ENCODE results near the gene WNT6.

WNT6 gene

DNA sequence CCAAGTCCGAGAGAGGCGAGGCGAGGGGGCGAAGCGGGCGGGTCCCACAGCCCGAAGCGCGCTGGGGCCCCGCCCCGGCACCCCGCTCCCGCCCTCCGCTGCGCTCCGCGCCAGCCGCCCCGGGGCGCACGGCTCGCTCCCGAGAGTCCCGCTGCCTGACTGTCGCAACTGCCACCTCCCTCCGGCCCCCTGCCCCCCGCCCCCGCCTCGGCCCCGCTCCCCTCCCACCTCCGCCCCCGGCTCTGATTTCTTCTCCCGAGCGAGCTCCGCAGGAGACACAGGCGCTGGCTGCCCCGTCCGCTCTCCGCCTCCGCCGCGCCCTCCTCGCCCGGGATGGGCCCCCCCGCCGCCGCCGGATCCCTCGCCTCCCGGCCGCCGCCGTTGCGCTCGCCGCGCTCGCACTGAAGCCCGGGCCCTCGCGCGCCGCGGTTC, at the start of gene WNT6:
WNT6 (plus strand) TSS at position 250 of the 432 bp plus-strand sequence. CDS start 233 bp downstream, outside the sequence.
- TF ChIP-seq GATA3 (IDR thresholded peaks at IDR 0.05; ENCODE audit: low read depth, low read length) (no peak), GATA2 (IDR thresholded peaks at IDR 0.05; ENCODE audit: low read depth, low read length) (no peak)

DNA sequence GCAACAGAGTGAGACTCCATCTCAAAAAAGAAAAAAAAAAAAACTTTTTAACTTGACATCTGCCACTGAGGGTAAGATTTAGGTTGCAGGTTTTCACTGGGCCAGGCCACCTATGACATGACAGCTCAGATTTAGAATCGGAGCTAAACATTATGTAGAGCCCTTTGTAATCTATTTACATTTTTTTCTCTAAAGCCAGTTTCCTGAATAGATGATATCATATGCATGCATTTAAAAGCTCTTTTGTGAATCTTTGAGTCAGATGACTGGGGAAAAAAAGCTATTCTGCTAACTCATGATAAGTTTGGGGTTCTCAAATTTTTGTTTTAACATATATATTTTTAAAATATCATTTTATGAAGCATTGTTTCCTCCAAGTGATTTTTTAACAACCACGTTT, 49.3 kb upstream of the WNT6 start:
- no peak for TF ChIP-seq GATA3 (IDR thresholded peaks at IDR 0.05; ENCODE audit: low read depth, low read length)

DNA sequence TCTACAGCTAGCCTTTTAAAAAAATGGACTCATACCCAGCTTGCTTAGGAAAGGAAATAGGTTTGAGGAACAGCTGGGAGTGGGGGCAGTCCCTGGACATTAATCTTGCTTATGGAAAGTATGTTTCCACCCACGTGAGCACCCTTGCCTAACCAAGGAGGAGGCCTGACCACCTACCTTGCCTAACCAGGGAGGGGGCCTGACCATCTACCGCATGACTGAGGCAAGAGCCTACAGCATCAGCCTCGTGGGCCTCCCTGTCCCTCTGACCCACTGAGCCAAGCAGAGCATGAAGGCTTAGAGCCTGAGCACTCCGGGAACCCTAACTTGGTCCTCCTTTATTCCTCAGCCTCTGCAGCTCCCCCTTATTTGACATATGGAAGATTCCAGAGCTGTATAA, 48.2 kb upstream of the WNT6 start:
- TF ChIP-seq GATA2 (IDR thresholded peaks at IDR 0.05; ENCODE audit: low read depth, low read length) (no peak), GATA3 (IDR thresholded peaks at IDR 0.05; ENCODE audit: low read depth, low read length) (no peak)

DNA sequence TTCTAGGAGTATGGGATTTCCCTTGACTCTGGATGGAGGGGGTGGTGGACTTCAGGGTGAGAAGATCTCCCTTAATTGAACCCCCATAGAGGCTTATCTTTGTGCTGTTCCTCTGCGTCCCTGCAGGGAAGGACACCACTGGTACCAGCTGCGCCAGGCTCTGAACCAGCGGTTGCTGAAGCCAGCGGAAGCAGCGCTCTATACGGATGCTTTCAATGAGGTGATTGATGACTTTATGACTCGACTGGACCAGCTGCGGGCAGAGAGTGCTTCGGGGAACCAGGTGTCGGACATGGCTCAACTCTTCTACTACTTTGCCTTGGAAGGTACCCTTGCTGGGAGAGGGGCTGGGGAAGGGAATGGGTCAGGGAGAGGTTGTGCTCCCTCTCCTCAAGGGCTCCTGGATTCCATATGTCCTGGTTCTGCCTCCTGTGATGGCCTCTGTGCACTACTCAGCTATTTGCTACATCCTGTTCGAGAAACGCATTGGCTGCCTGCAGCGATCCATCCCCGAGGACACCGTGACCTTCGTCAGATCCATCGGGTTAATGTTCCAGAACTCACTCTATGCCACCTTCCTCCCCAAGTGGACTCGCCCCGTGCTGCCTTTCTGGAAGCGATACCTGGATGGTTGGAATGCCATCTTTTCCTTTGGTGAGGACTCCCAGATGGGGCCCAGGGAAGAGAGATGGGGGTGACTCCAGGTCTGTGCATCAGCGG, 47.3 kb upstream of the WNT6 start:
- TF ChIP-seq GATA2 (IDR thresholded peaks at IDR 0.05; ENCODE audit: low read depth, low read length): no peak
- no peak for TF ChIP-seq GATA3 (IDR thresholded peaks at IDR 0.05; ENCODE audit: low read depth, low read length)

DNA sequence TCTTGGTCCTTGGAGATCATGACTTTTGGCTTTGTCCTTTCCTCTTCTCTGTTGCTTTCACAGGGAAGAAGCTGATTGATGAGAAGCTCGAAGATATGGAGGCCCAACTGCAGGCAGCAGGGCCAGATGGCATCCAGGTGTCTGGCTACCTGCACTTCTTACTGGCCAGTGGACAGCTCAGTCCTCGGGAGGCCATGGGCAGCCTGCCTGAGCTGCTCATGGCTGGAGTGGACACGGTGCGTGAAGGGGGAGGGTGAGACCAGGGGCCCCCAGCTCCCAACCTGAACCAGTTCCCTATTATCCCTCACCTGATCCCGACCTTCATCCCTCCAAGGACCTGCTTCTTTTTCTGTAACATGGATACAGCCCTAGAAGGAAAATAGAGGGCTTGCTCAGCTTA, 46.7 kb upstream of the WNT6 start:
- no peak for TF ChIP-seq GATA3 (IDR thresholded peaks at IDR 0.05; ENCODE audit: low read depth, low read length)
- no peak for TF ChIP-seq GATA2 (IDR thresholded peaks at IDR 0.05; ENCODE audit: low read depth, low read length)

DNA sequence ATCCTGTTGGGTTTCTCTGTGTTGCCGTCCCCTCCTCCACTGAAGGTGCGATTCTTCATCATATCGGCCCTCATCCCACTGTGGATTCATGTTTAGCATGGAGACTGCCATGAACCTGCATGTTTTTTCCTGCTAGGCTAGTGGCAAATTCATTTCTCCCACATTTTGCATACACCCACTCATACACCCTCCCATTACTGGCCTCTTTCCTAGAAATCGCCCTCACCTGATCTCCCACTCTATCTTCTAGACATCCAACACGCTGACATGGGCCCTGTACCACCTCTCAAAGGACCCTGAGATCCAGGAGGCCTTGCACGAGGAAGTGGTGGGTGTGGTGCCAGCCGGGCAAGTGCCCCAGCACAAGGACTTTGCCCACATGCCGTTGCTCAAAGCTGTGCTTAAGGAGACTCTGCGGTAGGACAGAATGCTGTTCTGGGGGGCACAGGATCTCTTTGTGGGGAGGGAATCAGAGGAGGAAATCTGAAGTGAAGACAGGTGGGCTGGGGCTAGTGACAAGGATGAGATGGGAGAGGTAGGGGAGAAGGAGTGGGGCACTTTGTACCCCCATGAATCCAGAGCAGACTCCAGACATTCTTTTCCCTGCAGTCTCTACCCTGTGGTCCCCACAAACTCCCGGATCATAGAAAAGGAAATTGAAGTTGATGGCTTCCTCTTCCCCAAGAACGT, 45.7 kb upstream of the WNT6 start:
- TF ChIP-seq GATA3 (IDR thresholded peaks at IDR 0.05; ENCODE audit: low read depth, low read length): no peak
- TF ChIP-seq GATA2 (IDR thresholded peaks at IDR 0.05; ENCODE audit: low read depth, low read length): no peak

DNA sequence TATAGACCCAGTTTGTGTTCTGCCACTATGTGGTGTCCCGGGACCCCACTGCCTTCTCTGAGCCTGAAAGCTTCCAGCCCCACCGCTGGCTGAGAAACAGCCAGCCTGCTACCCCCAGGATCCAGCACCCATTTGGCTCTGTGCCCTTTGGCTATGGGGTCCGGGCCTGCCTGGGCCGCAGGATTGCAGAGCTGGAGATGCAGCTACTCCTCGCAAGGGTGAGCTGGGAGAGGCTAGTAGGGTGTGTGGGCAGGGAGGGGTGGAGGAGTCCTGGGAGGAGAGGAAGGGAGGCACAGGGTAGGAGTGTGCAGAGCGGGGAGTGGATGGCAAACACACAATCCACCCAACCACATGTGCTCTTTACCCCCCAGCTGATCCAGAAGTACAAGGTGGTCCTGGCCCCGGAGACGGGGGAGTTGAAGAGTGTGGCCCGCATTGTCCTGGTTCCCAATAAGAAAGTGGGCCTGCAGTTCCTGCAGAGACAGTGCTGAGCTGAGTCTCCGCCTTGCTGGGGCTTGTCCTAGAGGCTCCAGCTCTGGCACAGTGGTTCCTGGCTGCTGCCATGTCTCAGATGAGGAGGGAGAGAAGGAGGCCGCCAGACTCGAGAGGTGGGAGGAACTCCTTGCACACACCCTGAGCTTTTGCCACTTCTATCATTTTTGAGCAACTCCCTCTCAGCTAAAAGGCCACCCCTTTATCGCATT, 44.9 kb upstream of the WNT6 start:
- no peak for TF ChIP-seq GATA2 (IDR thresholded peaks at IDR 0.05; ENCODE audit: low read depth, low read length)

DNA sequence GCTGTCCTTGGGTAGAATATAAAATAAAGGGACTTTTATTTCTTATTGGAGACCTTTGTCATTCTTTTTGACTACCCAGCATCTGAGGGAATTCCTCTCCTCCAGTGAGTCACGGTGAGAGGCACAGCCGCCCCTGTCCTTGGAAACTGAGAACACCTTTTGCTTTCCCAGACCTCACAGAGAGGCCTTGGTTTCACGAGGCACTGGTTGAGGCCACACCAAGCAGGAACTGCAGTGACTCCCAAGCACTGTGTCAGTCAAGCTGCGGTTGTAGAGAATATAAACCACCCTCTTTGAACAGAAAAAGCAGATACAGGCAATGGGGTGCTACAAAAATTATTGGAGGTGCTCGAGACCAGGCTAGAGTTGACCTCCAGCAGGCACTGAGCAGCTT, 44.4 kb upstream of the WNT6 start:
- TF ChIP-seq GATA2 (IDR thresholded peaks at IDR 0.05; ENCODE audit: low read depth, low read length): no peak
- TF ChIP-seq GATA3 (IDR thresholded peaks at IDR 0.05; ENCODE audit: low read depth, low read length): no peak

DNA sequence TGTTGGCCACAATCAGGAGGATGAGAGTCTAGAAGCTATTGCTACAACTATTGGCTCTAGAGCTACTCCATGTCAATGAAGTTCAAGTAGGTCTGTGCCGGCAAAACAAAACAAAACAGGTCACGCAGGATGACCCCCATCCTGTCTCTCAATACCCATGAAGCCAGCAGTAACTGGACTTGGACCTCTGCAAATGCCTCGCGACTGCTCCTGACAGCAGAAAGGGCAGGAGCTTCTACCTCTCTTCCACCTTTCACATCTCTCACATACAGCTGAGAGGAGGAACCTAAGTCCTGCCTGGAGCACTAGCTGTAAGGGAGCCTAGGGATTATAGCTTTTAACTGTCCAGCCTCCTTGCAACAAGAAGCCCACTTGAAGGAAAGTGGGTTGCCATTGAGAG, 44.0 kb upstream of the WNT6 start:
- no peak for TF ChIP-seq GATA3 (IDR thresholded peaks at IDR 0.05; ENCODE audit: low read depth, low read length)
- no peak for TF ChIP-seq GATA2 (IDR thresholded peaks at IDR 0.05; ENCODE audit: low read depth, low read length)

DNA sequence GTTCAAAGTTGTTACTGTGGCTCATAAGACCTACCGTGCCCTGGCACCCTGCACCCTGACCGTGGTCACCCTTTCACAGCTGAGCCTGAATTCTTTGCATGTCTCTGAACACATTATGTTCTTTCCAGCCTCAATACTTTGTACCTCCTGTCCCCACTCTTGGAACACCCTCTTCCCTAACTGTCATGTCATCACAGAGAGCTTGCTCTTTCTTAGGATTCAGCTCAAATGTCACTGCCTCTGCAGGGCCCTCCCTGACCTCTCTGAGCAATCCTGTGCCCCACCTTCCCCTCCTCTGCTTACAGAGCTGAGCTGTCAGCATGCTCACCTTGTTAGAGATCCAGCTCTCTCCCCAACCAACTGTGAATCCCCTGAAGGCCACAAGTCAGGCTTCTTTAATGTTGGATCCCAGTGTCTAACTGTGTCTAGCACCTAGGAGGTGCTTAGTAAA, 43.0 kb upstream of the WNT6 start:
- TF ChIP-seq GATA2 (IDR thresholded peaks at IDR 0.05; ENCODE audit: low read depth, low read length) (no peak), GATA3 (IDR thresholded peaks at IDR 0.05; ENCODE audit: low read depth, low read length) (no peak)

DNA sequence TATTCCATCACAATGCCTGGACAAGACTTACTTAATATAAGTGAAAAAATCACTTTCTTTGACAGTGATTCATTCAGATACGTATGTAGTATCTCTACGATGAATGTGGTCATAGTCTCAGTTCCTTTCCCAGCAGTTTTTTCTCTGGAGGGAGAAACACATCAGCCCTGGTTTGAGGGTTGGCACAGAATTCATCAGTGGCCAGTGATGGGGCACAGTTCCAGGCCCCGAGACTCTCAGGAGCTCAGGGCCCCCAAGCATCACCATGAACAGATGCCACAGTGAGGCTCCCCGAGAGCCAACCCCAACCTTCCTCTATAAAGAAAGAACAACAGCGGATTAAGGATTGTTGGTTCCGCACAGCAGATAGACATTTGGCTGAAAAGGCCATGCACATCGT, 40.5 kb upstream of the WNT6 start:
- TF ChIP-seq GATA2 (IDR thresholded peaks at IDR 0.05; ENCODE audit: low read depth, low read length) (no peak), GATA3 (IDR thresholded peaks at IDR 0.05; ENCODE audit: low read depth, low read length) (no peak)

DNA sequence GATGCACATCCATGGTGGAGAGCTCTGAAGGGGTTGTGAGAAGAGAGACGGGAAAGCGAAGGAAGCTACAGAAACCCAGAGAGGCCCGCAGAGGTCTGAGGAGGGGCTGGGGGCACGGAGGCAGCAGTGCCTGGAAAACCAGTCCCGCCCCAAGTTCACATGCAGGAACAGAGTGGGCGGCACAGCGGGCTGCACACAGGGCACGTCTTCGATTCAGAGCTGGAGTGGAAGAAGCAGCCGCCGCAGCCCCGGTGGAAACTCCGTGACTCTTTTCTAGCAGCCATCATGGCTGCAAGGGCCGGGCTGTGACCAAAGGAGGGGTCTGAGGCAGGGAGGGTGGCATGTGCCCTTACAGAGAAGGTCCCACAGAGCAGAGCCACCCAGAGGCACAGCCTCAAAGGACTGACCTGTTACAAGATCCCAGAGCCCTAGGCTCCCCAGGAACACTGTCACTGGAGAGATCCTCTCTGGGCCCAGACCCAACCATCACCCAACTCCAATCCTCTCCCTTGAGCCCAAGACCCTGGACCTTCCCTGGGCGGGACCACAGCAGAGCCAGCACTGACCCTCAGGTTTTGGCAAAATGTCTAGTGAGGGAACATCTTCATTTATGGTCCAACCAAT, 38.7 kb upstream of the WNT6 start:
- no peak for TF ChIP-seq GATA3 (IDR thresholded peaks at IDR 0.05; ENCODE audit: low read depth, low read length)
- no peak for TF ChIP-seq GATA2 (IDR thresholded peaks at IDR 0.05; ENCODE audit: low read depth, low read length)

DNA sequence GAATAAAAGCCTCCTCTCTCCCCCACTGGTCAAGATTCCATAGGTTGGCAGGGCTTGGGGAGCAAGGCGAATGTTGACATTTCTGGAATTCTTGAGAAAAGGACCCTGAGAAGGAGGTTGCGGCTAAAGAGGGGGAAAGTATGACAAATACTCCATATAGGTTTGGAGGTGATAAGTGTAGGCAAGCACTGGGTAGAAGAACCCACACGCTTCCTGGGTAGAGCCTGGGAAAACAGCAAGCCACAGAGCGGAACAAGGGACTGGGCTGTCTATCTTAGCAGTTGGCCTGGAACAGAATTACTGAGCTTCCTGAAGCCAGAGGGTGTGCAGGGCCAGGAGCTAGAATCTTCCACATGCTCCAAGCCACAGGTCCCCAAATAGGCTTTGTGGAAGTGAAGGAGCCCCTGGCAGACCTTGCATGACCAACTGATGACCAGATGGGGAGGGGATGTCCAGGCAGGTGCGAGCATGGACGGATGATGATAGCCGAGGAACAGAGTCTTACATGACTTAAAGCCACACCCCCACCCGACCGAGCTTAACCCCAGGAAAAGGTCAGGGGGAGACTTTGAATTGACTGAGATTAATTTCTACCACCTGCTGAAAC, 37.9 kb upstream of the WNT6 start:
- TF ChIP-seq GATA3 (IDR thresholded peaks at IDR 0.05; ENCODE audit: low read depth, low read length) (no peak), GATA2 (IDR thresholded peaks at IDR 0.05; ENCODE audit: low read depth, low read length) (no peak)

DNA sequence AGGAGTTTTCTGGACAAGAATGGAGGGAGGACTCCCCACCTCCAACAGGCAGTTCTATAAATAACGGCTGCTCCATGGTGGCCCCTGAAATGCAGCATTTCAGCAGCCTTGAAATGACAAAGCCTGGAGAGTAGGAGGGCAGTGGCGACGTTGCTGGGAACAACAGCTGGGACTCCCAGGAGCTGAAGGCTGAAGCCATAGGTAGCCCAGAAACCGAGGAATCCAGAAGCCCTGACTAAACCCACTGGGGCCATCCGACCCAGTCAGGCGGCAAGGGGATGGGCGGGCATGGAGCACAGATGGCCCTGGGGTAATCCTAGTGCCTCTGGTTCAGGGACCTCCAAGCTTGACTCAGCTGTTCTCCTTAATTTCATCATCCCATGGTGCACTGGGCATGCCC, 37.0 kb upstream of the WNT6 start:
- TF ChIP-seq GATA2 (IDR thresholded peaks at IDR 0.05; ENCODE audit: low read depth, low read length) (no peak), GATA3 (IDR thresholded peaks at IDR 0.05; ENCODE audit: low read depth, low read length) (no peak)

Data from SH-SY5Y (cell line).